Hematopoietic multipotent progenitor cell treated with erythropoietin and hydrocortisone succinate and interleukin-3 and kit ligand, for 6 days (in vitro differentiated cells): Measurements from ENCODE around the gene ARPC1A.
"Not testable (repeated sequence)": the region's sequence is repeated elsewhere in the genome, so short reads cannot be mapped to it uniquely, and the experiment has no call there.

ENCODE experiments used
- DNase-seq: peaks from one replicate; pipeline ENCODE4 v3.0.0-alpha.2; 2015

The ARPC1A gene

DNA sequence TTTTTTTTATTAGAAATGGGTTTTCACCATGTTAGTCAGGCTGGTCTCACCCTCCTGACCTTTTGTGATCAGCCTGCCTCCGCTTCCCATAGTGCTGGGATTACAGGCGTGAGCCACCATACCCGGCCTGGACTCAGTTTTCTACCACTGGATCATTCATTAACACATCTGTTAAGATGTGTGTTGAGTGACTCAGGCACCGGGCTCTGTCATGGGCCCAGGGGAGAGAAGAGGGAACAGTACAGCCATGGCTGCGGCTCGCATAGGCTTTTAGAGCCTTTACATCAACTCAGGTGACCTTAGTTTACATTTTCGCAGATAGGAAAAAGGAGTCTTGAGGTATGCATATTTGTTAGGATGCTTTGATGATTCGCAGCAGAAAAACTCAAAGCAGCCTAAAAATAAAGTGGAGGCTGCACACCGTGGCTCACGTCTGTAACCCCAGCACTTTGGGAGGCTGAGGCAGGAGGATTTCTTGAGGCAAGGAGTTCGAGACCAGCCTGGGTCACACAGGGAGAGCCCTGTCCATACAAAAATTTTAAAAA is 45.8 kb downstream of the ARPC1A start:
- no peak for DNase-seq

DNA sequence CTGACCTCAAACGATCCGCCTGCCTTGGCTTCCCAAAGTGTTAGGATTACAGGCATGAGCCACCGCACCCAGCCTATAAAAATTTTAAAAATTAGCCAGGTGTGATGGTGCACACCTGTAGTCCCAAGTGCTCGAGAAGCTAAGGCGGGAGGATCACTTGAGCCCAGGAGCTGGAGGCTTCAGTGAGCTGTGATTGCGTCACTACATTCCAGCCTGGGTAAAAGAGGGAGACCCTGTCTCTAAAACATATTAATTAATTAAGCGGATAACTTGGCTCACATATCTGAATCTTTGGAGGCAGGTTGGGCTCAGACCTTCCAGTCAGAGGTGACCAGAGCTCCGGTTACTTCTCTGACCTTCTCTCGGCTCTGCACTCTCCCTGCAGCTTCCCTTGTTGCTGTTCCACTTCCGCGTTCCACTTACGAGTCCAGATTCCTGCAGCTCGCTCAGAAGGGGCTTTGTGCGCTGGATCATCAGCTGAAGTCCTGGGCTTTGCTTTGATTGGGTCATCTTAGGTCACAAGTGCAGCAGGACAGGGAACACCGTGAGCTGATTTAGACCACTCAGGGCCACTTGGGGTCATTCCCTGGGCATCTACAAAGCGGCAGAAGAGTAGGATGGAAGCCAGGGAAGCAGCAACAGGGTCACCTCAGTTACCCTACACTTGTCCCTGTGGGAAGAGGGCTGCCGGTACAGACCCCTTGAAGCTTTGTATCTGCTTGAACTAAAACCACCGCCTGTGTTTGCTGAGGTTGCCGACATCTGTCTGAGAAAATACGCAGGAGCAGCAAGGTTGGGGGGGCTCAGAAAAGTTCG is 46.8 kb downstream of the ARPC1A start:
- no peak for DNase-seq

- DNase-seq: no peak
Observed at GRCh38 chr7:99373091-99374066, 47.7 kb downstream of the ARPC1A start.

DNA sequence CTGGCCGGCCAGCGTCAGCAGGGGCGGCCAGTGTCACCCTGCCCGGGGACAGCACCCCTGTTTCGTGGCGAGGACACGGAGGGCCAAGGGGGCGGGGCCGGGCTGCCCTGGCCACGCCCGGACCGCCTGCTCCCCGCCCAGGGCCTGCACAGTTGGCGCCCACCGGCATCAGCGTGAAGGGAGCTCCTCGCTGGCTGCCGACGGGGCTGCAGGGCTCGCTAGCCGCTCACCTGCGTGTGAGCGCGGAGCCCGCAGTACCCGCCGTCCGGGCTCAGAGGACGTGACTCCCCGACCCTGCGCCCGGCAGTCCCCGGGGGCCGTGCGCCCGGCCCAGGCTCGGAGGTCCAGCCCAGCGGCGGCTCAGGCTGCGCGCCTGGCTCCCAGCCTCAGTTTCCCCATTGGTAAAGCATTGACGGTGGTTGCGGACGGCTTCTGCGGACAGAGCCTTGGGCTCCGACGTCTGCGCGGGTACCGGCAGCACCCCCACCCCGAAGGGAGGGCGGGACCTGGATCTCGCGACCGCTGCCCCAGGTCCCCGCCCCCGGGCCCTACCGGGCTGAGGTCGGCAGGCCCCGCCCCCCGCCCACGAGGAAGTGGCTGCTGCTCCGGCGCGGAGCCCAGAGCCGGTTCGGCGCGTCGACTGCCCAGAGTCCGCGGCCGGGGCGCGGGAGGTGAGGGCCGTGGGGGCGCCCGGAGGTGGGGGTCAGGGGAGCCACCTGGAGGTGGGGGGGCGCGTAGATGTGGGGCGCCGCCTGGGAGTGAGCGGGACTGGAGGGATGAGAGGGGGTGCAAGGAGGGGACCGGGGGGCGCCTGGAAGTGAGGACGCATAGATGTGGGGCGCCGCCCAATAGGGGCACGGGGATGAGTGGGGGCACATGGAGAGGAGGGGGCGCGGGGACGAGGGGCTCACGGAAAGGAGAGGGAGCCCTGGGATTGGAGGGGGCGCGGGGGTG is 48.7 kb downstream of the ARPC1A start, which contains the start of gene ARPC1B:
Gene ARPC1B, plus strand, starts transcription at position 620 of the 954 bp plus-strand sequence. CDS start 10,985 bp downstream, outside the sequence.
- peak; percentile 90 for DNase-seq

- DNase-seq: peak; percentile 90
Observed at GRCh38 chr7:99375070-99375807, 49.5 kb downstream of the ARPC1A start.

DNA sequence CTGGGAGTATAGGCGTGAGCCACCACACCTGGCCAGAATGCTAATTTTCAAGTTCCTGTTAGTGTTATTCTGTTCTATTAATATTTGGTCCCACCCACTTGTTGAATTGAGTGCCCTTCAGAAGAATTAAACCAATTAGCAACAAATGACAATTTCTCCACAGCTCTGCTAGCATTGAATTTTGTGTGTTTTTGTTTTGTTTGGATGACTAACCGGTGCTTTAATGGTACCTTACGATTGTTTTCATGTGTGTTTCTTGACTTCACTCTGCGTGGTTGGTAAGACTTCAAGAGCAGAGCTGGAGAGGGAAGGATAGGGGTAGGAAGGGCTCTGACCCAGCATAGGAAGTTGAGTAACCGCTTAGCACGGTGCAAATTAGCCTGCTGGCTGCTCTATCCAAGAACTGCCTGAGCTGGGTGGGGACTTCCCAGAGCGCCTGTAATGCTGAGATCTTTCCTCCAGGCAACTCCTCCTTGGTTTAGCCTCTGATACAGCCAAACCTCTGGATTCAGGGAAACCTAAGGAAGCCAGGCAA is 53.4 kb downstream of the ARPC1A start:
- DNase-seq: peak; percentile 81

- DNase-seq: not testable (repeated sequence)
Observed at GRCh38 chr7:99379693-99380031, 54.0 kb downstream of the ARPC1A start.

- peak; percentile 90 for DNase-seq
Observed at GRCh38 chr7:99380032-99380822, 54.5 kb downstream of the ARPC1A start.

DNA sequence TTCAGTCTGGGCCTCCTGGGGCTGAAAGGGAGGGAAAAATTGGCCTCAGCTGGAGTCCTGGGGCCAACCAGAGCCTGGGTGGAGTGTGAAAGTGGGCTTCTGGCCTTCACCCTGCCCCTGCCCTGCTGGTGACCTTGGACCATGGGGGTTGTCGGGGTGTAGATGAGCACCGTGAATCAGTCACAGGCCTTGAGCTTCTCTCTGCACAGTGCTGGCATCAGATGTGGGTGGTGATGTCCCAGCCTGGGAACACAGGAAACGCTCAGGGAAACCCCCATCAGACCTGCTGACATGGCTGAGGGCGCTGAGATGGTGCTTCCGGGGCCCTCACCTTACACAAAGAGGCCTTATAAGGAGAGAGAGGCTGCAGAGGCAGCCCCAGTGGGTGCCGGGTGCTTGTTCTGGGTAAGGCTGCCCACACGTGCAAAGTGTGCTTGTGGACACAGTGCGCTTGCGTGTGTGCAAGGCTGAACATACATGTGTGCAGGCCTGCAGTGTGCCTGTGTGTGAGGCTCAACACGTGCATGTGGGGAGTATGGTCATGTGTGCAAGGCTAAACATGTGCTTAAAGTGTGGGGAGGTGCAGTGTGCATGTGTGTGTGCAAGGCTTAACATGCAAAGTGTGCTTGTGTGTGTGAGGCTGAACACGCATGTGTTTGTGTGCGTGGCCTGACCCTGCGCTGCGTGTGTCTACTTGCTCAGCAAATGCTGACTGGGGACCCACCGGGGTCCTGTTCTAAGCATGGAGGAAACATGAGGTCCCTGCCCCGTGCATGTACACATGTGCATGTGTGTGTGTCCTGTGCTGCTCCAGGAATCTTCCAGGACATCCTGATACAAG is 55.3 kb downstream of the ARPC1A start:
- DNase-seq: no peak

DNA sequence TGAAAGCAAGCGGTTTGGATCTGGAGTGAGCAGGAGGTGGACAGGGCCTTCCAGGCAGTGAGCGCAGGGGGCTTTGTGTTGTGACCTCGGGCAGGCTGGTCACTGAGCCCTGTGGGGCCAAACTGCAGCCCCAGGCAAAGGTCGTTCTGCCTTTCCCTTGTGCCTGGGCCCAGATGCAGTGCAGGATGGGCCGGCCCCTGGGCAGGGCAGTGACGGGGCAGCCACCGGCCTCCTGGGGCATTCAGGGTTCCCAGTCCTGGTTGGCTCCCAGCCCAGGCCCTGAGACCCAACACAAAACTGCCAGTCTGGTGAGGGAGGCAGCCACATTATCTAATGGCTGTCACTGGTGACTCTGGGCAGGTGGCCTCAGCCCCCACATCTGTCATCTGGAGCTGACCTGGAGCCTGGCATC is 56.0 kb downstream of the ARPC1A start:
- DNase-seq: peak; percentile 38

DNA sequence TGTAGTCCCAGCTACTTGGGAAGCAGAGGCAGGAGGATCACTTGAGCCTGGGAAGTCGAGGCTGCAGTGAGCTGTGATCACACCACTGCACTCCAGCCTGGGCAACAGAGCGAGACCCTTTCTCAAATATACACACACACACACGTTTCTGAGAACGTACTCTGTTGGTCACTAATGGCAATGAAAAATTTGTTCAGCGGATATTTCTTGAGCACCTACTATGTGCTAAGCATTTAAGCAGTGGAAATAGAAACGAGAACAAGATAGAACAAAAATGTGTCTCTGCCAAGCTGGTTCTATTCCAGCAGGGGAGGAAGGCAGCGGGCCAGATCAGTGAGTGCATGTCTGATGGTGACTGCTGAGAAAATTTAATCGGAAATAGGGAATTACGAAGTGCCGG is 57.5 kb downstream of the ARPC1A start:
- no peak for DNase-seq

GRCh38 chr7:99383791-99384370 is 58.2 kb downstream of the ARPC1A start:
- no peak for DNase-seq

GRCh38 chr7:99384523-99384922 is 58.8 kb downstream of the ARPC1A start:
- DNase-seq: no peak

- DNase-seq: no peak
Observed at GRCh38 chr7:99385564-99385963, 59.9 kb downstream of the ARPC1A start.

DNA sequence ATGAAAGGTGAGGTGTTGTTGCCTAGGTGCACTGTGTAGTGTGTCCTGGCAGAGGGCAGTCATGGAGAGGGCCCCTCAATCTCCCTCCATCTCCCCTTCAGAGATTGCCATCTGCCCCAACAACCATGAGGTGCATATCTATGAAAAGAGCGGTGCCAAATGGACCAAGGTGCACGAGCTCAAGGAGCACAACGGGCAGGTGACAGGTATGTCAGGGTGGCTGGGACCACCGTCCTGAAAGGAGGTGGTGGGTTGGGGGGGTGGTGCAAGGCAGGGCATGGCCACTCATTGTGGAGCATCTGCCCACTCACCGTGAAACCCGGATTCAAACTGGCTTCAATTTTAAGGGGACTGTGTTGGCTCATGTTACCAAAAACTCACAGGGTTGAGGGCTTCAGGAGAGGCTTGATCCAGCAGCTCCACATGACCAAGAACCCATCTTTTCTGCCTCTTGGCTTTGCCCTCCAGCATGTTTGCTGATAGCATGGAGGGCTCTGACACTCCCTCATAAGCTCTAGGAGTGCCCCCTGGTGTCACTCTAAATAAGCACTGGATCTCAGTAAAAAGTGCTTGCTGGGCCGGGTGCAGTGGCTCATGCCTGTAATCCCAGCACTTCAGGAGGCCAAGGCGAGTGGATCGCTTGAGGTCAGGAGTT is 61.0 kb downstream of the ARPC1A start:
- DNase-seq: peak; percentile 89

GRCh38 chr7:99387239-99387635 is 61.5 kb downstream of the ARPC1A start:
- DNase-seq: not testable (repeated sequence)

- DNase-seq: no peak
Observed at GRCh38 chr7:99387912-99388311, 62.2 kb downstream of the ARPC1A start.

GRCh38 chr7:99389772-99390171 is 64.1 kb downstream of the ARPC1A start:
- no peak for DNase-seq
